ENCODE data around the gene TUBB4A. TPM values are rescaled to one million over a fixed set of nuclear protein-coding genes. Genes with fewer than 3 reads are reported as not detected.

Gene TUBB4A
- total RNA-seq, 2 experiments from 2014 or later = 1.2 to 2.5 TPM

DNA sequence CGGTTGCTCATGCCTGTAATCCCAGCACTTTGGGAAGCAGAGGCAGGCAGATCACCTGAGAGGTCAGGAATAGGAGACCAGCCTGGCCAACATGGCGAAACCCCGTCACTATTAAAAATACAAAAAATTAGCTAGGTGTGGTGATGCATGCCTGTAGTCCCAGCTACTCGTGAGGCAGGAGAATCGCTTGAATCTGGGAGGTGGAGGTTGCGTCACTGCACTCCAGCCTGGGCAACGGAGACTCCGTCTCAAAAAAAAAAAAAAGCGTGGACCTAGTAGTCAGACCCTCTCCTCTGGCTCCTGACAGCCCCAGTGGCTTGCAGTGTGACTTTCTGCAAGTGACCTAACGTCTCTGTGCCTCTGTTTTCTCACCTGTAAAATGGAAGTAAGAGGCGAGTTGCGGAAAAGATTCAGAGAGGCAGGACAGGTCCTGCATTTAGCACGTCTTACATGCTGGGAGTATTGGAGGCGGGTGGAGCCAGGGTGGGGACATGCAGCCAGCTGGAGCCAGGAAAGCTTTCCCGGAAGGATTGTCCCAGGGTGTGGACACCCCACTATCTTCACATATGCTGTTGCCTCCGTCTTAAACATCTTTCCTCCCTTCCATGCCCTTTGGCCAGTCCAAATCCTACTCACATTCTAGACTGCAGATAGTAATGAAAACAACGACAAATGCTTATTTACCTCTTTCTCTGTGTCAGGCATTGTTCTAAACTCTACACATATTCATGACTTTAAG is 2.9 kb downstream of the TUBB4A start:
- no peak for DNase-seq
- ChIA-PET POLR2A (no interaction called here), CTCF (interaction anchor here (3.8 kb wide), 1 partner anchor 10 kb away, joined by 24 read pairs; no protein-coding TSS in a partner anchor)
- H3K4me3 Mint-ChIP-seq = no peak overlapping the region
- peaks cover 24% of the 10 kb centered on the region for H3K4me1 Mint-ChIP-seq
- peaks cover 17% of the 10 kb centered on the region for H3K27me3 Mint-ChIP-seq
- H3K9me3 Mint-ChIP-seq = no peaks in the 10 kb centered on the region
- H3K36me3 Mint-ChIP-seq (ENCODE audit: low read depth) = no peaks in the 10 kb centered on the region
- no peak overlapping the region for H3K27ac Mint-ChIP-seq

DNA sequence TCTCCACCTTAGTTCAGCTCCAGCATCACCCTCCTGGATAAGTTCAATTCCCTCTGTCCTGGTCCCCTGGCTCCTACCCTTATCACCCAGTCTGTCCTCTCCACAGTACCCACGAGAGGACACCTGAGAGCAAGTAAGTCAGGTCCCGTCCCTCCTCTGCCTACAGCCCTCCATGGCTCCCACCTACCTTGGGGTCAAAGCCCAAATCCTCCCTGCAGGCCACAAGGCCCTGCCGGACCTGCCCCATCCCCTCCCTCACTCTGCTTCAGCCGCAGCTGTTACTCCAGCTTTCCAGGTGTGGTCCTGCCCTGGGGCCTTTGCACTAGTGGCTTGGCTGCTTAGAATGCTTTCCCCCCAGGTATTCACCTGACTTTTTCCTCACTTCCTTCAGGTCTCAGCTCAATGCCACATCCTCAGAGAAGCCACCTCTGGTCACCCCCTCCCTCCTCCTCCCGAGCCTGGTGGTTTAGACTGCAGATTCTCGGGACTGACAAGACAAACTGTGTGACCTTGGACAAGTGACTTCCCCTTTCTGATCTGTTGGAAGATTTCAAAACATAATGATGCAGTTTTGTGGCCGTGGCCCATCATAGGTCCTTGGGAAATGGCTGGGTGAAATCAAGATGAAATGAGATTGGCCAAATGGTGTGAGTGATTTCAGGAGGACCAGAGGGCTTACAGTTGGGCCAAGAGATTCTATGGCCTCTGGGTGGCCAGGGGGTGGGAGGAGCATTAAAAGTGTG is 3.6 kb downstream of the TUBB4A start:
- peaks cover 20% of the 10 kb centered on the region for H3K4me1 Mint-ChIP-seq
- no peak overlapping the region for H3K27ac Mint-ChIP-seq
- ChIA-PET POLR2A (no interaction called here), CTCF (interaction anchor here (0.6 to 3.8 kb wide), 4 partner anchors 9 to 1154 kb away, joined by 3 to 24 read pairs (median 4); partner anchors contain the start of gene DENND1C)
- DNase-seq = no peak
- no peaks in the 10 kb centered on the region for H3K9me3 Mint-ChIP-seq
- no peak overlapping the region for H3K4me3 Mint-ChIP-seq
- peaks cover 13% of the 10 kb centered on the region for H3K27me3 Mint-ChIP-seq
- H3K36me3 Mint-ChIP-seq (ENCODE audit: low read depth) = no peaks in the 10 kb centered on the region

DNA sequence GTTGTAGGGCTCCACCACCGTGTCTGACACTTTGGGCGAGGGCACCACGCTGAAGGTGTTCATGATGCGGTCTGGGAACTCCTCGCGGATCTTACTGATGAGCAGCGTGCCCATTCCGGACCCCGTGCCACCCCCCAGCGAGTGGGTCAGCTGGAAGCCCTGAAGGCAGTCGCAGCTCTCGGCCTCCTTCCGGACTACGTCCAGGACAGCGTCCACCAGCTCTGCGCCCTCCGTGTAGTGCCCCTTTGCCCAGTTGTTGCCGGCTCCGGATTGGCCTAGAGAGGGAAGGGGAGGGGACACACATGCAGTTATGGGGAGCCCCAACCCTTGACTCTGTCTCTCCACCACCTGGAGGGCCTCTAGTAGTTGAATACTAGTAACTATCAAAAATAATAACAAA is 6.2 kb downstream of the TUBB4A start:
- ChIA-PET POLR2A (no interaction called here), CTCF (no interaction called here)
- H3K27me3 Mint-ChIP-seq = peaks cover 4% of the 10 kb centered on the region
- no peak for DNase-seq
- peaks cover 7% of the 10 kb centered on the region for H3K9me3 Mint-ChIP-seq
- no peaks in the 10 kb centered on the region for H3K36me3 Mint-ChIP-seq (ENCODE audit: low read depth)
- no peak overlapping the region for H3K27ac Mint-ChIP-seq
- no peak overlapping the region for H3K4me3 Mint-ChIP-seq
- H3K4me1 Mint-ChIP-seq = peaks cover 11% of the 10 kb centered on the region

DNA sequence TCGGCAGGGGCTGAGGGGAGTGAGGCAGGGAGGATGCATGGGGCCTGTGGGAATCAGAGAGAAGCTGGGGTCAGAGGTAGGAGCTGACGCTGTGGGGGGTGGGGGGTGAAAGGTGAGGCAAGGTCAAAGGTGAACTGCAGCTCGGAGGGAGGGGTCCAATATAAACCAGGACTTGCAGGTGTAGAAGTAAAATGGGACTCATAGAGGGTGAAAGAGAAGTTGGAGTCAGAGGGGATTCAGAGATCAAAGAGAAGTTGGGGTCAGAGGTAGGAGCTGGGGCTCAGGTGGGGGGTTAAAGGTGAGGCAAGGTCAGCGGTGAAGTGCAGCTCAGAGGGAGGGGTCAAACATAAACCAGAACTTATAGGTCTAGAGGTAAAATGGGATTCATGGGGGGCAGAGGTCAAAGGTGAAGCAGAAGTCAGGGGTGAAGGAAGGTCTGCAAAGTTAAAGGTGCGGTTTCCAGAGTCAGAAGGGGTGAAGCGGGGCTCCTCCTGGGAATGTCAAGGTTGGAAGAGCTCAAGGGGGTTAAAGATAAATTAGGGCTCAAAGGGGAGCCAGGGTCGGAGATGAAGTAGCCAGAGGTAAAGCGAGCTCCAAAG is 7.6 kb downstream of the TUBB4A start:
- Mint-ChIP-seq H3K27ac (no peak overlapping the region), H3K27me3 (peaks cover 4% of the 10 kb centered on the region), H3K9me3 (peaks cover 7% of the 10 kb centered on the region), H3K4me1 (peaks cover 17% of the 10 kb centered on the region), H3K36me3 (ENCODE audit: low read depth) (no peaks in the 10 kb centered on the region), H3K4me3 (no peak overlapping the region)
- POLR2A ChIA-PET = no interaction called here
- no peak for DNase-seq
- CTCF ChIA-PET = interaction anchor here (1.1 to 1.3 kb wide), 2 partner anchors 11 to 22 kb away, joined by 3 to 4 read pairs; no protein-coding TSS in a partner anchor

DNA sequence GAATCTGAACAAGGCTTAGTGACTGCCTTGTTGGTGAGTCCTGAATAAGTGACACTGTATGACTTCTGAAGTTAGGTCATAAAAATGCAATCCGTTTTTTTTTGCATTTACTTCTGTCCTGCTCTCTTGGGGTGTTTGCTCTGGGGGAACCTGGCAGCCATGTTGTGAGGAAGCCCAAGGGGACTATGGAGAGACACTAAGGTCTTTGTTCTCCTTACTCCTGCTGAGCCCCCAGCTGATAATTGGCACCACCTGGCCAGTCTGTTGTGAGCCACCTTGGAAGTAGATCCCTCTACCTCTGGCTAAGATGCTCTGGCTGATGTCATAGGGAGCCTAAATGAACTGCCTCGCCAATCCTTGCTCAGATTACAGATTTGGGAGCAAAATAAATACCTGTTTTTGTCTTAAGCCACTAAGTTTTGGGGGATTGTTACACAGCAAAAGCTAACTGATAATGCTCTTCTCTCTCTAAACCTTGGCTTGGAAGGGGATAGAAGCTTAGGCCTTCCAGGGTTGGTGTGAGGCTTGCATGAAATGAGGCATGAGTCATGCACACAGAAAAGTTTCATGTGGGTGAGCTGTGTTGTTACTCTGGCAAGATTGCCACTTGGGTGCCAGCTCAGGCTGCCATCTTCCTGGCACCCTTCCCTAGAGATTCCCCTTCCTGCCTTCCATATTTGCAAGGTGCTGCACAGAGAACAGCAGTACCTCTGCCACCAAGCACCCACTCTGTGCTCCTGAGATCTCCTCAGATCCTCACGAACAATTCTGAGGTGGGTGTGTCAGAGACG is 10.1 kb downstream of the TUBB4A start:
- ChIA-PET CTCF (interaction anchor here (0.9 to 6.4 kb wide), 6 partner anchors 7 to 335 kb away, joined by 3 to 24 read pairs (median 4); partner anchors contain the start of gene GPR108), POLR2A (no interaction called here)
- DNase-seq = no peak
- H3K36me3 Mint-ChIP-seq (ENCODE audit: low read depth) = no peaks in the 10 kb centered on the region
- peaks cover 7% of the 10 kb centered on the region for H3K9me3 Mint-ChIP-seq
- H3K27ac Mint-ChIP-seq = no peak overlapping the region
- no peaks in the 10 kb centered on the region for H3K27me3 Mint-ChIP-seq
- H3K4me1 Mint-ChIP-seq = peaks cover 12% of the 10 kb centered on the region
- H3K4me3 Mint-ChIP-seq = no peak overlapping the region

DNA sequence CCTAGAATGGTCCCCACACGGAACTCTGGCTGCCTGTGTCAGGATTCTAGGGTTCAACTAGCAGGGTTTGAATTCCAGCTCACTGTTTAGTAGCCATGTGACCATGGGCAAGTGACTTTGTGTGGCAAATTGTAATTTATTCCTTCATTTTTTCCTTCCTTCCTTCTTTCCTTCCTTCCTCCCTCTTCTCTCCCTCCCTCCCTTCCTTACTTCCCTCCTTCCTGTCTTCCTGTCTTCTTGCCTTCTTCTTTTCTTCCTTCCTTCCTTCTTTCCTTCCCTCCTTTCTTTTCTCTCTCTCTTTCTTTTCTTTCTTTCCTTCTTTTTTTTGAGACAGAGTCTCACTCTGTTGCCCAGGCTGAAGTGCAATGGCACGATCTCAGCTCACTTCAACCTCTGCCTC is 12.0 kb downstream of the TUBB4A start:
- H3K36me3 Mint-ChIP-seq (ENCODE audit: low read depth) = no peaks in the 10 kb centered on the region
- CTCF ChIA-PET = interaction anchor here (1.6 to 6.4 kb wide), 2 partner anchors 9 to 14 kb away, joined by 4 to 24 read pairs; no protein-coding TSS in a partner anchor
- peak overlapping the region; percentile 72 for H3K27ac Mint-ChIP-seq
- peaks cover 7% of the 10 kb centered on the region for H3K9me3 Mint-ChIP-seq
- peaks cover 12% of the 10 kb centered on the region for H3K4me1 Mint-ChIP-seq
- H3K4me3 Mint-ChIP-seq = peak overlapping the region; percentile 60
- H3K27me3 Mint-ChIP-seq = no peaks in the 10 kb centered on the region
- DNase-seq = no peak
- POLR2A ChIA-PET = interaction anchor here (0.6 kb wide), 1 partner anchor 291 kb away, joined by 7 read pairs; no protein-coding TSS in a partner anchor

DNA sequence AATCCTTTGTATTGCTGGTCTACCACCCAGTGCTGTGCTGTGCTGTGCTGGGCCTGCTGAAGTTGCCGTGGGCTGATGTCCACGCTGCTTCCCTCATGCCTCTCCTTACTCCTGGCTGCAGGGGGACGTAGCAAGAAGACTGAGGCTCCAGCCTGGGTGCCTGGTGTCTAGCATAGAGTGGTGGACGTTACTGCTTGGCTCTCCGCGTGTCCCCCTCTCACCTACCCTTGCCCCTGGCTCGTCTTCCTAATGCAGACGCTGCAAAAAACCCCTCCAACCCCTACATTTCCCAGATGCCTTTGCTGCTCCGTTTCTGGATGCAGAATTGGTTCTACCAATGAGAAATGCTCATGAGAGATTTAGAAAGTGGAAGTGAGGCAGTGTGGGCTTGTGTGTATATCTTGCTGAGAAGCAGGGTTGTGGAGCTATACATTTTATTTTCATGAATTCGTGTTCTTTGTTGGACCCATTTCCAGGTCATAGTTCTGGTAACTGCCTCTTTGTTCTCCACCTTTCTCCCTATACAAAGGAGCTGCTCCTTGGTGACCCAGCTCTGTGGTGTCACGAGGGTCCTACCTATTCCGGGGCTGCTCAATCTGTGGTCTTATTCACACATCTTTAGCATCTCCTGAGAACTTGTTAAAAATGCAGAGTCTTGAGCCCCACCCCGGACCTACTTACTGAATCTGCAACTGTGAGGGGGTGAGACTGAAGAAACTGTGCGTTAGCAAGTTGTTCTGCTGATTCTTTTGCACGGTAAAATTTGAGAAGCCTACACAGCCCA is 12.6 kb downstream of the TUBB4A start:
- POLR2A ChIA-PET = interaction anchor here (0.6 kb wide), 1 partner anchor 290 kb away, joined by 7 read pairs; no protein-coding TSS in a partner anchor
- no peaks in the 10 kb centered on the region for H3K27me3 Mint-ChIP-seq
- H3K36me3 Mint-ChIP-seq (ENCODE audit: low read depth) = no peaks in the 10 kb centered on the region
- H3K9me3 Mint-ChIP-seq = peaks cover 7% of the 10 kb centered on the region
- peaks cover 12% of the 10 kb centered on the region for H3K4me1 Mint-ChIP-seq
- CTCF ChIA-PET = interaction anchor here (6.4 kb wide), 1 partner anchor 10 kb away, joined by 24 read pairs; no protein-coding TSS in a partner anchor
- DNase-seq = no peak
- peak overlapping the region; percentile 67 for H3K27ac Mint-ChIP-seq
- H3K4me3 Mint-ChIP-seq = peak overlapping the region; percentile 60

DNA sequence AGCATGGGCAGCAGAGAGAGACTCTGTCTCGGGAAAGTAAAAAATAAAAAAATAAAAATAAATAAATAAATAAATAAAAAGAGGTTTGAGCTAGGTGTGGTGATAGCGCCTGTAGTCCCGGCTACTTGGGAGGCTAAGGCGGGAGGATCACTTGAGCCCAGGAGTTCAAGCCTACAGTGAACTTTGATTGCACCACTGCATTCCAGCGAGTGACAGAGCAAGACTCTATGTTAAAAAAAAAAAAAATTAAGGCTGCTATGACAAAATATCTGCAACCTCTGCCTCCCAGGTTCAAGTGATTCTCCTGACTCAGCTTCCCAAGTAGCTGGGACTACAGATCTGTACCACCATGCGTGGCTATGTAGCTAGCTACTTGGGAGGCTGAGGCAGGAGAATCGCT is 17.3 kb downstream of the TUBB4A start:
- no peaks in the 10 kb centered on the region for H3K27me3 Mint-ChIP-seq
- peaks cover 34% of the 10 kb centered on the region for H3K4me1 Mint-ChIP-seq
- H3K4me3 Mint-ChIP-seq = no peak overlapping the region
- H3K36me3 Mint-ChIP-seq (ENCODE audit: low read depth) = peaks cover 4% of the 10 kb centered on the region
- ChIA-PET CTCF (interaction anchor here (0.7 kb wide), 2 partner anchors 146 to 196 kb away, joined by 3 to 6 read pairs; no protein-coding TSS in a partner anchor), POLR2A (no interaction called here)
- DNase-seq = no peak
- no peak overlapping the region for H3K27ac Mint-ChIP-seq
- H3K9me3 Mint-ChIP-seq = no peaks in the 10 kb centered on the region

DNA sequence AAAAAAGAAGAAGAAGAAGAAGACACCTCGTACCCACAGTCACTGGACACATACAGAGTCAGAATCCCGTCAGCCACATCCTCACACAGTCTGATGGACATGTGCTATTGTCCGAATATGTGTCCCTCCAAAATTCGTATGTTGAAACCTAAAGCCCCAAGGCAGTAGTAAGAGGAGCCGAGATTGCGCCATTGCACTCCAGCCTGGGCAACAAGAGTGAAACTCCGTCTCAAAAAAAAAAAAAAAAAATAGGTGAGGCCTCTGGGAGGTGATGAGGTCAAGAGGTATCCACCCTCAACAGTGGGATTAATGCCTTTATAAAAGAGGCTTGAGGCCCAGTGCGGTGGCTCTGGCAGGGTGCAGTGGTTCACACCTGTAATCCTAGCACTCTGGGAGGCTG is 17.9 kb downstream of the TUBB4A start:
- no peak for DNase-seq
- Mint-ChIP-seq H3K9me3 (no peaks in the 10 kb centered on the region), H3K27me3 (no peaks in the 10 kb centered on the region), H3K27ac (no peak overlapping the region), H3K4me1 (peaks cover 35% of the 10 kb centered on the region), H3K36me3 (ENCODE audit: low read depth) (peaks cover 4% of the 10 kb centered on the region), H3K4me3 (no peak overlapping the region)
- ChIA-PET CTCF (no interaction called here), POLR2A (no interaction called here)

DNA sequence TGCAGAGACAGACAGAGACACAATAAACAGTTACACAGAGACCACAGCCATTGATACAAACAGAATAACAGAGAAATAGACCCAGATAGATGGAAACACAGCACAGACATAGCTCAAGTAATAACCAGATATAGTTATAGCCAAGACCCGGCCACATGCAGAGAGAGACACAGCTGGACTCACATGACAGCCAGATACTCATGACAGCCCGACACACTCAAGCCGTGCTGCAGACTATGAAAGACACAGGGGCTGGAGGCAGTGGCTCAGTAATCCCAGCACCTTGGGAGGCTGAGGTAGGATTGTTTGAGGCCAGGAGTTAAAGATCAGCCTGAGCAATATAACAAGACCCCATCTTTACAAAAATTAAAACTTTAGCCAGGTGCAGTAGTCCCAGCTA is 18.9 kb downstream of the TUBB4A start:
- CTCF ChIA-PET = interaction anchor here (0.9 to 1.2 kb wide), 2 partner anchors 12 to 21 kb away, joined by 3 to 6 read pairs; no protein-coding TSS in a partner anchor
- POLR2A ChIA-PET = no interaction called here
- DNase-seq = no peak
- Mint-ChIP-seq H3K27me3 (no peaks in the 10 kb centered on the region), H3K36me3 (ENCODE audit: low read depth) (peaks cover 4% of the 10 kb centered on the region), H3K27ac (peak overlapping the region; percentile 54), H3K4me1 (peaks cover 34% of the 10 kb centered on the region), H3K9me3 (no peaks in the 10 kb centered on the region), H3K4me3 (no peak overlapping the region)

DNA sequence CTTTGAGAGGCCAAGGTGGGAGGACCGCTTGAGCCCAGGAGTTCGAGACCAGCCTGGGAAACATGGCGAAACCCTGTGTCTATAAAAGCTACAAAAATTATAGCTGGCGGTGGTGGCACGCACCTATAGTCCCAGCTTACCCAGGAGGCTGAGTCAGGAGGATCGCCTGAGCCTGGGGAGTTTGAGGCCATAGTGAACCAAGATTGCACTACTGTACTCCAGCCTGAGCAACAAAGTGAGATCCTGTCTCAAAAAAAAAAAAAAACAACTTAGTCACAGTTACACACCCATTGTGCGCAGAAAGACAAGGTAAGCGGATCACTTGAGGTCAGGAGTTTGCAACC is 19.8 kb downstream of the TUBB4A start:
- ChIA-PET CTCF (interaction anchor here (1.6 kb wide), 1 partner anchor 27 kb away, joined by 3 read pairs; no protein-coding TSS in a partner anchor), POLR2A (no interaction called here)
- Mint-ChIP-seq H3K27me3 (no peaks in the 10 kb centered on the region), H3K4me1 (peaks cover 34% of the 10 kb centered on the region), H3K9me3 (no peaks in the 10 kb centered on the region), H3K4me3 (peak overlapping the region; percentile 93), H3K27ac (peak overlapping the region; percentile 96), H3K36me3 (ENCODE audit: low read depth) (peaks cover 5% of the 10 kb centered on the region)
- no peak for DNase-seq

Data from activated CD4-positive, alpha-beta T cell treated with anti-CD3 and anti-CD28 coated beads, Interleukin-2, amount 10 ng/mL, durations not matched to agents 7 days and 5 days (primary cell).